ENCODE measurements around the gene KCNJ6. TPM values are rescaled to one million over a fixed set of nuclear protein-coding genes. Genes with fewer than 3 reads are reported as not detected.

KCNJ6 gene
- total and polyA plus RNA-seq, 8 donors = 0.28 to 1.9 (median 0.55) TPM

DNA sequence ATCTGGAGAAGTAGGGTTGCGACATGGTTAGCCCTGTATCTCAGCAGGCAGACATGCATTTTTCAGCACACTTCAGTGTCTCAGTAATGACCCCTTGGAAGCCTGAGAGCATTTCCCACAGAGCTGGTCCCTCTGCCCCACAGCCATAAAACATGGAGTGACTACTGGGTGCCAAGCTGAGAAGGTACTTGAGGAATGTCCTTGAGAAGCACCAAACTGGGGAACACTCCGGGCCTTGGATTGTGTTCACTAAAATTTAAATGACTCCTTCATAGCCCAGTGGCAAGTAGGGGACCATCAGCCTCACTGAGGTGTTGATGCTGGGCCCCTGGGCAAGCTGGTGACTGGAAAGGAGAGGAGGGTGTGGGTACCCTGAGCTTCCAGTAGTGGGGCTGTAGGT lies 54.7 kb downstream of the KCNJ6 start:
- TF ChIP-seq, protein P1, sequence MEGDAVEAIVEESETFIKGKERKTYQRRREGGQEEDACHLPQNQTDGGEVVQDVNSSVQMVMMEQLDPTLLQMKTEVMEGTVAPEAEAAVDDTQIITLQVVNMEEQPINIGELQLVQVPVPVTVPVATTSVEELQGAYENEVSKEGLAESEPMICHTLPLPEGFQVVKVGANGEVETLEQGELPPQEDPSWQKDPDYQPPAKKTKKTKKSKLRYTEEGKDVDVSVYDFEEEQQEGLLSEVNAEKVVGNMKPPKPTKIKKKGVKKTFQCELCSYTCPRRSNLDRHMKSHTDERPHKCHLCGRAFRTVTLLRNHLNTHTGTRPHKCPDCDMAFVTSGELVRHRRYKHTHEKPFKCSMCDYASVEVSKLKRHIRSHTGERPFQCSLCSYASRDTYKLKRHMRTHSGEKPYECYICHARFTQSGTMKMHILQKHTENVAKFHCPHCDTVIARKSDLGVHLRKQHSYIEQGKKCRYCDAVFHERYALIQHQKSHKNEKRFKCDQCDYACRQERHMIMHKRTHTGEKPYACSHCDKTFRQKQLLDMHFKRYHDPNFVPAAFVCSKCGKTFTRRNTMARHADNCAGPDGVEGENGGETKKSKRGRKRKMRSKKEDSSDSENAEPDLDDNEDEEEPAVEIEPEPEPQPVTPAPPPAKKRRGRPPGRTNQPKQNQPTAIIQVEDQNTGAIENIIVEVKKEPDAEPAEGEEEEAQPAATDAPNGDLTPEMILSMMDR (IDR thresholded peaks at IDR 0.05) = no peak
- no peak for FAIRE-seq
- Histone ChIP-seq H3K27ac (no peak overlapping the region), H3K4me1 (peaks cover 0 to 11% (median 0%) of the 10 kb centered on the region in 3 donors), H3K9me3 (no peaks in the 10 kb centered on the region), H3K36me3 (no peaks in the 10 kb centered on the region), H3K27me3 (no peaks in the 10 kb centered on the region), H3K4me3 (no peak overlapping the region)
- no peak for ATAC-seq
- 86 to 93% methylated on average over 2 of the region's 2 CpGs for WGBS, 2 donors
- intact Hi-C loops (cut with DNase I) = no loop called here
- DNase-seq = no peak

DNA sequence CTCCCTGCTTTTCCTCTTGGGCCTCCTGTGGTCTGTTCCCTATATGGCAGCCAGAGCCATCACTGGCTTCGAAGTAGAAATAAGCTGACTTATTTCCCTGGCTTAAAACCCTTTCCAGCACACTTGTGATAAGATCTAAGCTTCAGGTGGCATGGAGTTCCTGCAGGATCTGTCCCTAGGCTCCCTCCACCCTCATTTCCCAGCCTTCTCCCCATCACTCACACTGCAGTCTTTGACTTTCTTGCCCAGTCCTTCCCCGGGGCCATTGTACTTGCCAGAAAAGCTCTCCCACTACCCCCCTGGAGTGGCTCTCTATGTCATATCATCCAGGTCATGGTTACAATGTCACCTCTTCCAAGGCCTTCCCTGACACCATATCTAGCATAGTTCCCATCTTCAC lies 55.8 kb downstream of the KCNJ6 start:
- Histone ChIP-seq H3K27me3 (no peaks in the 10 kb centered on the region), H3K4me3 (no peak overlapping the region), H3K9me3 (no peaks in the 10 kb centered on the region), H3K36me3 (no peaks in the 10 kb centered on the region), H3K4me1 (peaks cover 0 to 11% (median 0%) of the 10 kb centered on the region in 3 donors), H3K27ac (no peak overlapping the region)
- TF ChIP-seq, protein P1 (IDR thresholded peaks at IDR 0.05) = no peak
- ATAC-seq = no peak
- 55 to 68% methylated on average over 2 of the region's 2 CpGs for WGBS, 2 donors
- intact Hi-C loops (cut with DNase I) = no loop called here
- no peak for DNase-seq
- no peak for FAIRE-seq

DNA sequence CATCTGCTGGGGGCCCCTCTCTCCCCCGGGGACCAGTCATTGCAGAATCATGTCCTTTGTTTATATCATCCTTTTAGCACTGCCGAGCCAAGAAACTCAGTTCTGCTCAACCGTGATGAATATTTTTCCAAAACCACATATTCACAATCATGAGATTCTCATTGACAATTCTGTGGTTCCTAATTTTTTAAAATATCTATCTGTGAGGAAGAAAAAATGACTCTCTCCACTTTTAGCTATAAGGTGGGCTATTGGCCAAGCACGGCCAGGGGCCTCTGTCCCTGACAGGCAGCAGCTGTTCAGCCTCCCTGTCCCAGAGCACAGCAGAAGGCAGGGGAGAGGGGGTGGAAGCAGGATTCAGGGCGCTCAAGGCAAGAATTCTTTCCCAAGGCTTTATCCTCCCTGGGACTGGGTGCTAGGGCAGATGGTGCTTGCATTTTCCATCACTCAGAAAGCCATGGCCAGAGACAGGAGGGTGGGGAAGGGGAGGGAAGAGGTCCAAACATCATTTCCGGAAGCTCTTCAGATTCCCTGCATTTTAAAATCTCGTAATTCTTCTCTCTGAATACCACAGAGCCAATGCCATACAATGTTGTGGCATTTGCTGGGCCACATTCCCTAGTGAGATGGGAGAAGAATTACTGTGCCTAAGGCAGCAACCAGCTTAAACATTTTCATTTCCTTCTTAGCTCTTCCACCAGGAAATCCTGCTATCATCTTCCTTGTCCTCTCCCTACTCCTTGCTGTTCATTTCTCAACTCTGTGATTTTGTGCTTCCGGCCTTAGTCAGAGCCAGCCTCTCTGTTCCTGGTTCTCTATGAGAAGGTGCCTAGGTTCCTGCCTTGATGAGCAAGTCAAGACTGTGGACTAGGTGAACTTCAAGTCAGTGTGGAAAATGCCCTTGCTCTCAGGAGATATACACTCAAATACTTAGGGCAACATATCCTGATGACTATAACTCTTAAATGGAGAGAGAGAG lies 60.3 kb downstream of the KCNJ6 start:
- Histone ChIP-seq H3K9me3 (no peaks in the 10 kb centered on the region), H3K27ac (no peak overlapping the region), H3K4me1 (no peaks in the 10 kb centered on the region), H3K4me3 (no peak overlapping the region), H3K27me3 (no peaks in the 10 kb centered on the region), H3K36me3 (no peaks in the 10 kb centered on the region)
- intact Hi-C loops (cut with DNase I) = no loop called here
- 47 to 65% methylated on average over 8 of the region's 8 CpGs for WGBS, 2 donors
- TF ChIP-seq, protein P1 (IDR thresholded peaks at IDR 0.05) = no peak
- DNase-seq = no peak
- no peak for ATAC-seq
- no peak for FAIRE-seq

DNA sequence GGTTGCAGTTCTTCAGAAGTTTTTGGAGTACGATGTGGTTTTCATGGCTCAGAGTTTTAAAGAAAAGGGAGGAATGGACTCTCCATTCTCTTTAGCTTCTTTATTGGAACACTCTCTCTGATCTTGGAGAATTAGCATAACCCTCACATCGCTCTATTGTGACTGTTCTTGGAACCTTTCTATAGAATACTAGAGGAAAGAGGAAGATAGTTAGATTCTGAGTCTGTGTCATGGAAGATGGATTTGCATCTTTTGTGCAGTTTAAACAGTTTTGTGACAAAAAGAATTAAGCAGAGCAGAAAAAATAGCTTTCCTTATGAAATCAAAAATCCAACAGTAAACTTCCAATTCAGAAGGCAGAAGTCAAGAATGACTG lies 61.0 kb downstream of the KCNJ6 start:
- intact Hi-C loops (cut with DNase I) = no loop called here
- Histone ChIP-seq H3K4me1 (no peaks in the 10 kb centered on the region), H3K4me3 (no peak overlapping the region), H3K9me3 (no peaks in the 10 kb centered on the region), H3K27ac (no peak overlapping the region), H3K36me3 (no peaks in the 10 kb centered on the region), H3K27me3 (no peaks in the 10 kb centered on the region)
- DNase-seq = no peak
- WGBS, 2 donors = 71 to 83% methylated on average over 2 of the region's 2 CpGs
- ATAC-seq = no peak
- FAIRE-seq = no peak
- TF ChIP-seq, protein P1 (IDR thresholded peaks at IDR 0.05) = no peak

Data from pancreas (tissue), 10 donors.